ENCODE results near the gene FOXQ1. TPM values are rescaled to one million over a fixed set of nuclear protein-coding genes. Genes with fewer than 3 reads are reported as not detected.

Gene FOXQ1
- polyA plus RNA-seq, 1 of the 3 experiments (the other 2 are of a cell fraction), result not detected

DNA sequence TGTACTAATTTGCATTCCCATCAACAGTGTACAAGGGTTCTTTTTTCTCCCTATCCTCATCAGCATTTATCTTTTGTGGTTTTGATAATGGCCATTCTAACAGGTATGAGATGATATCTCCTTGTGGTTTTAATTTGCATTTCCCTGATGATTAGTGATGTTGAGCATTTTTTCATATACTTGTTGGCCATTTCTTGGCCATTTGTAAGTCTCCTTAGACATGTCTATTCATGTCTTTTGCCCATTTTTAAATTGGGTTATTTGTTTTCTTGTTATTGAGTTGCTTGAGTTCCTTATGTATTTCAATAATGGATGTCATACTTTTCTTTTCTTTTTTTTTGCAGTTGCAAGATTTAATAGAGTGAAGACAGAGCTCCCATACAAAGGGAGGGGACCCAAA lies 17.8 kb downstream of the FOXQ1 start:
- Histone ChIP-seq H3K4me2 (no peak overlapping the region), H3F3A (replicated peaks; ENCODE audit: insufficient read depth) (no peaks in the 10 kb centered on the region), H3K36me3 (replicated peaks in 1 of 2; ENCODE audit: control insufficient read depth in 1 of 2, insufficient read depth in 2 of 2, low read length in 1 of 2) (no peaks in the 10 kb centered on the region), H3K27ac (ENCODE audit: low read depth in 2 of 2, low read length in 1 of 2) (no peak overlapping the region), H4K20me1 (ENCODE audit: insufficient read depth) (no peaks in the 10 kb centered on the region), H3K4me1 (ENCODE audit: control insufficient read depth in 1 of 2, insufficient read depth in 2 of 2, low read depth in 1 of 2, low read length in 1 of 2) (0 out of 4 replicates have a peak, but pooled peaks cover 0 to 4% of the 10 kb centered on the region in 2 experiments), H3K9ac (no peak overlapping the region), H2AFZ (ENCODE audit: low read depth) (no peak overlapping the region), H3K9me3 (no peaks in the 10 kb centered on the region), H3K4me3 (ENCODE audit: low read depth in 2 of 2, low read length in 1 of 2) (no peak overlapping the region), H3K27me3 (ENCODE audit: insufficient read depth) (no peaks in the 10 kb centered on the region; the same call in 1 of the 2 replicates), H3K9me2 (no peaks in the 10 kb centered on the region), H3K79me2 (ENCODE audit: insufficient read depth) (no peaks in the 10 kb centered on the region)
- no peak for DNase-seq
- TF ChIP-seq EZH2phosphoT487 (IDR thresholded peaks at IDR 0.05; ENCODE audit: borderline replicate concordance, low read depth), result no peak
- TF ChIP-seq NRF1 (IDR thresholded peaks at IDR 0.05; ENCODE audit: low read depth, low read length), result no peak
- TF ChIP-seq, protein P1, sequence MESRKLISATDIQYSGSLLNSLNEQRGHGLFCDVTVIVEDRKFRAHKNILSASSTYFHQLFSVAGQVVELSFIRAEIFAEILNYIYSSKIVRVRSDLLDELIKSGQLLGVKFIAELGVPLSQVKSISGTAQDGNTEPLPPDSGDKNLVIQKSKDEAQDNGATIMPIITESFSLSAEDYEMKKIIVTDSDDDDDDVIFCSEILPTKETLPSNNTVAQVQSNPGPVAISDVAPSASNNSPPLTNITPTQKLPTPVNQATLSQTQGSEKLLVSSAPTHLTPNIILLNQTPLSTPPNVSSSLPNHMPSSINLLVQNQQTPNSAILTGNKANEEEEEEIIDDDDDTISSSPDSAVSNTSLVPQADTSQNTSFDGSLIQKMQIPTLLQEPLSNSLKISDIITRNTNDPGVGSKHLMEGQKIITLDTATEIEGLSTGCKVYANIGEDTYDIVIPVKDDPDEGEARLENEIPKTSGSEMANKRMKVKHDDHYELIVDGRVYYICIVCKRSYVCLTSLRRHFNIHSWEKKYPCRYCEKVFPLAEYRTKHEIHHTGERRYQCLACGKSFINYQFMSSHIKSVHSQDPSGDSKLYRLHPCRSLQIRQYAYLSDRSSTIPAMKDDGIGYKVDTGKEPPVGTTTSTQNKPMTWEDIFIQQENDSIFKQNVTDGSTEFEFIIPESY (IDR thresholded peaks at IDR 0.05; ENCODE audit: borderline replicate concordance, low read depth), result no peak
- TF ChIP-seq, protein P2, sequence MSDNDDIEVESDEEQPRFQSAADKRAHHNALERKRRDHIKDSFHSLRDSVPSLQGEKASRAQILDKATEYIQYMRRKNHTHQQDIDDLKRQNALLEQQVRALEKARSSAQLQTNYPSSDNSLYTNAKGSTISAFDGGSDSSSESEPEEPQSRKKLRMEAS (IDR thresholded peaks at IDR 0.05; ENCODE audit: low read depth), result no peak
- TF ChIP-seq, protein P3, sequence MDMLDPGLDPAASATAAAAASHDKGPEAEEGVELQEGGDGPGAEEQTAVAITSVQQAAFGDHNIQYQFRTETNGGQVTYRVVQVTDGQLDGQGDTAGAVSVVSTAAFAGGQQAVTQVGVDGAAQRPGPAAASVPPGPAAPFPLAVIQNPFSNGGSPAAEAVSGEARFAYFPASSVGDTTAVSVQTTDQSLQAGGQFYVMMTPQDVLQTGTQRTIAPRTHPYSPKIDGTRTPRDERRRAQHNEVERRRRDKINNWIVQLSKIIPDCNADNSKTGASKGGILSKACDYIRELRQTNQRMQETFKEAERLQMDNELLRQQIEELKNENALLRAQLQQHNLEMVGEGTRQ (IDR thresholded peaks at IDR 0.05; ENCODE audit: borderline replicate concordance, low read depth, low read length), result no peak
- no peak for TF ChIP-seq ELF1 (IDR thresholded peaks at IDR 0.05)
- no peak for TF ChIP-seq EP300 (IDR thresholded peaks at IDR 0.05; ENCODE audit: borderline replicate concordance in 1 of 2, low read depth in 1 of 2, low read length in 1 of 2)
- TF ChIP-seq CHD2 (IDR thresholded peaks at IDR 0.05; ENCODE audit: low read length, partially characterized antibody), result no peak
- TF ChIP-seq, protein P4, sequence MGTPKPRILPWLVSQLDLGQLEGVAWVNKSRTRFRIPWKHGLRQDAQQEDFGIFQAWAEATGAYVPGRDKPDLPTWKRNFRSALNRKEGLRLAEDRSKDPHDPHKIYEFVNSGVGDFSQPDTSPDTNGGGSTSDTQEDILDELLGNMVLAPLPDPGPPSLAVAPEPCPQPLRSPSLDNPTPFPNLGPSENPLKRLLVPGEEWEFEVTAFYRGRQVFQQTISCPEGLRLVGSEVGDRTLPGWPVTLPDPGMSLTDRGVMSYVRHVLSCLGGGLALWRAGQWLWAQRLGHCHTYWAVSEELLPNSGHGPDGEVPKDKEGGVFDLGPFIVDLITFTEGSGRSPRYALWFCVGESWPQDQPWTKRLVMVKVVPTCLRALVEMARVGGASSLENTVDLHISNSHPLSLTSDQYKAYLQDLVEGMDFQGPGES (IDR thresholded peaks at IDR 0.05; ENCODE audit: low read depth, low read length), result no peak
- TF ChIP-seq MEF2A (IDR thresholded peaks at IDR 0.05; ENCODE audit: borderline replicate concordance, low read depth), result no peak
- TF ChIP-seq, protein P5, sequence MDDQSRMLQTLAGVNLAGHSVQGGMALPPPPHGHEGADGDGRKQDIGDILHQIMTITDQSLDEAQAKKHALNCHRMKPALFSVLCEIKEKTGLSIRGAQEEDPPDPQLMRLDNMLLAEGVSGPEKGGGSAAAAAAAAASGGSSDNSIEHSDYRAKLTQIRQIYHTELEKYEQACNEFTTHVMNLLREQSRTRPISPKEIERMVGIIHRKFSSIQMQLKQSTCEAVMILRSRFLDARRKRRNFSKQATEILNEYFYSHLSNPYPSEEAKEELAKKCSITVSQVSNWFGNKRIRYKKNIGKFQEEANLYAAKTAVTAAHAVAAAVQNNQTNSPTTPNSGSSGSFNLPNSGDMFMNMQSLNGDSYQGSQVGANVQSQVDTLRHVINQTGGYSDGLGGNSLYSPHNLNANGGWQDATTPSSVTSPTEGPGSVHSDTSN (IDR thresholded peaks at IDR 0.05), result no peak
- TF ChIP-seq RCOR1 (IDR thresholded peaks at IDR 0.05; ENCODE audit: low read length), result no peak
- TF ChIP-seq POLR2AphosphoS5 (IDR thresholded peaks at IDR 0.05; ENCODE audit: low read depth, low read length), result no peak
- no peak for TF ChIP-seq NFIC (IDR thresholded peaks at IDR 0.05; ENCODE audit: borderline replicate concordance)
- TF ChIP-seq, protein P6, sequence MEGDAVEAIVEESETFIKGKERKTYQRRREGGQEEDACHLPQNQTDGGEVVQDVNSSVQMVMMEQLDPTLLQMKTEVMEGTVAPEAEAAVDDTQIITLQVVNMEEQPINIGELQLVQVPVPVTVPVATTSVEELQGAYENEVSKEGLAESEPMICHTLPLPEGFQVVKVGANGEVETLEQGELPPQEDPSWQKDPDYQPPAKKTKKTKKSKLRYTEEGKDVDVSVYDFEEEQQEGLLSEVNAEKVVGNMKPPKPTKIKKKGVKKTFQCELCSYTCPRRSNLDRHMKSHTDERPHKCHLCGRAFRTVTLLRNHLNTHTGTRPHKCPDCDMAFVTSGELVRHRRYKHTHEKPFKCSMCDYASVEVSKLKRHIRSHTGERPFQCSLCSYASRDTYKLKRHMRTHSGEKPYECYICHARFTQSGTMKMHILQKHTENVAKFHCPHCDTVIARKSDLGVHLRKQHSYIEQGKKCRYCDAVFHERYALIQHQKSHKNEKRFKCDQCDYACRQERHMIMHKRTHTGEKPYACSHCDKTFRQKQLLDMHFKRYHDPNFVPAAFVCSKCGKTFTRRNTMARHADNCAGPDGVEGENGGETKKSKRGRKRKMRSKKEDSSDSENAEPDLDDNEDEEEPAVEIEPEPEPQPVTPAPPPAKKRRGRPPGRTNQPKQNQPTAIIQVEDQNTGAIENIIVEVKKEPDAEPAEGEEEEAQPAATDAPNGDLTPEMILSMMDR (IDR thresholded peaks at IDR 0.05), result no peak
- ChIA-PET POLR2A (no interaction called here), CTCF (no interaction called here)

Data from SK-N-SH (cell line).